Measurements from ENCODE around the gene ZNF226. TPM values are rescaled to one million over a fixed set of nuclear protein-coding genes. Genes with fewer than 3 reads are reported as not detected.
A peak's percentile ranks its signal among the peaks of the same experiment; 100 is the strongest.
"Not testable (repeated sequence)": the region's sequence is repeated elsewhere in the genome, so short reads cannot be mapped to it uniquely, and the experiment has no call there.

ZNF226 gene
- 9.1 and 14.4 TPM in 2 replicates for total RNA-seq (2014; rRNA removed; shearing (Covaris generic))

DNA sequence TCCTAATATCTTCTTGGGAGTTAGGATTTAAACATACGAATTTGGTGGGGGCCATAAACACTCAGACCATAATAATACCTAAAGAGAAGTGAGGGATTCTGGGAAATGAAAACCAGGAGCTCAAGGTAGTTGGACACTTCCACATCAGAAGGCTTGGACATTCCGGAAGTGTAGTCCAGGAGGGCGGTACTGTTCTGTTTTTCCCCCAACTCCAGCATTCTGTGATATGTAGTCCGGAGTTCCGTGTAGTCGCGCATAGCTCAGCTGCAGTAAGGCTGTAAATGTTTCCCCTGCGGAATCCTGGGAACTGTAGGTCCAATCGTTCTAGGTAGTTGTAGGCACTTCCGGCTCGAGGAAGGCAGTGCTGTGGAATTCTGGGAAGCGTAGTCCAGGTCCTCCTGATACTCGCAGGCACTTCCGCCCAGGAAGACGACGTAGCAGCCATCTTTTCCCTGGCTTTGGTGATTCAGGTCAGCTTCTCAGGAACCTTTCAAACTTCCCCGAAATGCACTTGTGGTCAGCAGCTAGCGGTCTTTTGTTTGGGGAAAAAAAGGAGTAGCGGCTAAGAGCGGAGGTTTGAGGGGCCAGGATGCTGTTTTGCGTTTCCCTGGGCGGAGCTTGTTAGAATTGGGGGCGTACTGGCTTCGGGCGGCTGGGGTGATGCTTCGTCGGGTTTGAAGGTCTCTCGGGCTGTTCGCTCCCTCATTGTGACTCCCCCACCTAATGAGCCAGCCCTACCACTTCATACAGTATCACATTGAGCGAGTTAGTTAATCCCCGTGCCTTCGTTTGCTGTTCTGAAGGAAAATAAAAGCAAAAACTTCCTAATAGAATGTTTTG, at the start of gene ZNF226:
Gene ZNF226 (plus strand): TSS at position 428 of the 840 bp plus-strand sequence. CDS start 4,981 bp downstream, outside the sequence.
- peak; percentile 100 for DNase-seq (ENCODE audit: low spot score)
- in situ Hi-C loops (cut with HindIII; ENCODE audit: low sequenced_read_pairs), result no loop called here

DNA sequence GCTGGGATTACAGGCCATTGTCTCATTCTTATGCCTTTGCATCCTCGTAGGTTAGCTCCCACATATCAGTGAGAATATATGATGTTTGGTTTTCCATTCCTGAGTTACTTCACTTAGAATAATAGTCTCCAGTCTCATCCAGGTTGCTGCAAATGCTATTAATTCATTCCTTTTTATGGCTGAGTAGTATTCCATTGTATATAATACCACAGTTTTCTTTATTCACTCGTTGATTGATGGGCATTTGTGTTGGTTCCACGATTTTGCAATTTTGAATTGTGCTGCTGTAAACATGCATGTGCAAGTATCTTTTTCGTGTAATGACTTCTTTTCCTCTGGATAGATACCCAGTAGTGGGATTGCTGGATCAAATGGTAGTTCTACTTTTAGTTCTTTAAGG, 43.7 kb upstream of the ZNF226 start:
- in situ Hi-C loops (cut with HindIII; ENCODE audit: low sequenced_read_pairs); DNase-seq (ENCODE audit: low spot score): not testable (repeated sequence)

DNA sequence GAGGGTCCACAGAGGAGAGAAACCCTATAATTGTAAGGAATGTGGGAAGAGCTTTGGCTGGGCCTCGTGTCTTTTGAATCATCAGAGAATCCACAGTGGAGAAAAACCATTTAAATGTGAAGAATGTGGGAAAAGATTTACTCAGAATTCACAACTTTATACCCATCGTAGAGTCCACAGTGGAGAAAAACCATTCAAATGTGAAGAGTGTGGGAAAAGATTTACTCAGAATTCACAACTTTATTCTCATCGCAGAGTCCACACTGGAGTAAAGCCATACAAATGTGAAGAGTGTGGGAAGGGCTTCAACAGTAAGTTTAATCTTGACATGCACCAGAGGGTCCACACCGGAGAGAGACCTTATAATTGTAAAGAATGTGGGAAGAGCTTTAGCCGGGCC, 32.9 kb upstream of the ZNF226 start:
- no peak for DNase-seq (ENCODE audit: low spot score)
- in situ Hi-C loops (cut with HindIII; ENCODE audit: low sequenced_read_pairs), result no loop called here

DNA sequence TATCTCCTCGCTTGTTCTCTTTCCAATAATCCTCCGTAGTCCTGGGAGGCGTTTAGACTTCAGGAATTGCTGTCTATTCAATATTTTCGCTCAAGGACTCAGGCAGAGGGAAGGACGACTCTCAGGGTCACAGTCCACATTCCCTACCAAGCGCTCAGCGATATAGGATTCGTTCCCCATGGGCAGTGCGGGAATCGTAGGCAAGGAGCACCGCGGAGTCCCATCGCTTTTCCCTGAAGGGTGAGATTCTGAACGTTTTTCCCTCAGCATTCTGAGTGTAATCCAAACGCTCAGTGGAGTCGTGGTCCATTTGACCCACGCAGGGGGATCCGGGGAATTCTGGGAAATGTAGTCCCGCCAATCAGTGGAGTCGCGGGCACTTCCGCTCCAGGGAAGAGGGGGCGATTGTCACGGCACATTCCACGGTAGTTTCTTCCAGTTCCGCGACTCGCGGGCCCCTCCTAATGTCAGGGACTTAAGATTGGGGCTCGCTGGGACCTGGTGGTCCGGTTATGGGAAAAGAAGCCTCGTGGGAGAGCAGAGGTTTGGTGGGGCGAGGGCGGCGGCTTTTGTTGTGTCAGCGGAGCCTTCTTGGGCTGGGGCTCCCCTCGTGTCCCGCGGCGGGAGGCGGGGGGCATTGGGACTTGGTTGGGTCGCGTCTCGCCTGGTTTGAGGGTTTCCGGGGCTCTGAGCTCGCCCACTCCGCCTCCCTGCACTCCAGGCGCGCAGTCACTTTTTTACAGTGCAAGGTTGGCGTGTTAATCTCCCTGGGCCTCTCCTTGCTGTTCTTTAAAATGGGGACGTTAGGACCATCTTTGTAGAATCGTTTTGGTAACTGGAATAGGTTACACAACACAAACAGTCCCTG, 23.5 kb upstream of the ZNF226 start, which contains the start of gene ZNF234:
Gene ZNF234 (plus strand): TSS at position 364 of the 868 bp plus-strand sequence. CDS start 3,079 bp downstream, outside the sequence.
- in situ Hi-C loops (cut with HindIII; ENCODE audit: low sequenced_read_pairs), result no loop called here
- DNase-seq (ENCODE audit: low spot score), result peak; percentile 94

DNA sequence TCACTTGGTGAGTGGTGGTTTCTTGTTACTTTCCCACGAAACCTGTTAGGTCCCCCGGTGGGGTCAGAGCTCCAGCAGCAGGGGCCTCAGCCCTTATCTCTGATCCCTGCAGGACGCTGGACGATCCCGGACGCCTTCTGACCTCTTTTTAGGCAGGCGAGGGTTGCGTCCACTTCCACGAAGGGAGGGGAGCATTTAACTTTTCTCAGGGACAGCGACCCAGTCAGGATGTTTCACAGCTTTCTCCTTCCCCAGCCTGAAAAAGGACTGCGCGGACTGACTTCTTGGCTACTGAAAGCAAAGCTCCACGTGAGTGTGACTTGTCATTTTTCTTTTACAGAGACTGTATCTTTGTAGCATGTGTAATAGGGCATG, 22.9 kb upstream of the ZNF226 start:
- in situ Hi-C loops (cut with HindIII; ENCODE audit: low sequenced_read_pairs), result no loop called here
- DNase-seq (ENCODE audit: low spot score), result peak; percentile 15

DNA sequence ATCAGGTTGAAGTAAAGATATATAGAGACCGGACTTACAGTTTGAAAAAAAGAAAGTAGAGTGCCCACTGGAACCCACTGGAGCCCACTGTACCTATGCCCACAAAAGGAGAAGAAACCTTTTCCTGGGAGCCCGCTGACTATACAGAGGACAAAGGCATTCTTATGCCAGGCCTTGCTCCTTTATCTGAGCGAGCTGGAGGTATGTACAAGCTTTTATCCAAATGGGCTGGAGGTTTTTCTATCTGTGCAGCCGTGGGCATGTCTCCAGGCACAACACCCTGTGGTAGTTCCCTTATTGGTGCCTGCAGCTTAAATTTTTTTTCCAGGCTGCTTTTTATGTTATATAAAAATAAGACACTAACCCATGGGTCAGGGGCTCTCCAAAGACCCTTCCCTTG, 15.1 kb upstream of the ZNF226 start:
- no peak for DNase-seq (ENCODE audit: low spot score)
- in situ Hi-C loops (cut with HindIII; ENCODE audit: low sequenced_read_pairs), result no loop called here

DNA sequence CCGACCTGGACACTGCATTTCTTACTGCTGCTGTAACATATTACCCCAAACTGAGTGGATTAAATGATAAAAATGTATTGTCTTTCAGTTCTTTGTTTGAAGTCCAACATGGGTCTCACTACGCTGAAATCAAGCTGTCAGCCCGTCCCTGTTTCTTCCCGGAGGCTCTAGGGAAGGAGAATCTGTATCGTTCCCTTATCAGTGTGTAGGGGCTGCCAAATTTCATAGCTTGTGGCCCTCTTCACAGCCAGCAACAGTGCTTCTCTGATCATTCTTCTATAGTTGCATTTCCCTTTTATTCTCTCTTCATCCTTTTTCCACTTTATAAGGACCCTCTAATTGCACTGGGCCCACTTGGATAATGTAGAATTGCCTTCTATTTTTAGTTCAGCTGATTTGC, 13.4 kb upstream of the ZNF226 start:
- in situ Hi-C loops (cut with HindIII; ENCODE audit: low sequenced_read_pairs), result no loop called here
- no peak for DNase-seq (ENCODE audit: low spot score)

DNA sequence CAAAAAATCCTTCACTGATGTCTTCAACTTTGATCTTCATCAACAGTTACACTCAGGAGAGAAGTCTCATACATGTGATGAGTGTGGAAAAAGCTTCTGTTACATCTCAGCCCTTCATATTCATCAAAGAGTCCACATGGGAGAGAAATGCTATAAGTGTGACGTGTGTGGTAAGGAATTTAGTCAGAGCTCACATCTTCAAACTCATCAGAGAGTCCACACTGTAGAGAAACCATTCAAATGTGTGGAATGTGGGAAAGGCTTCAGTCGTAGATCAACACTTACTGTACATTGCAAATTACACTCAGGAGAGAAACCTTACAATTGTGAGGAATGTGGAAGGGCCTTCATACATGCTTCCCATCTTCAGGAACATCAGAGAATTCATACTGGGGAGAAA, 8.4 kb upstream of the ZNF226 start:
- in situ Hi-C loops (cut with HindIII; ENCODE audit: low sequenced_read_pairs), result no loop called here

DNA sequence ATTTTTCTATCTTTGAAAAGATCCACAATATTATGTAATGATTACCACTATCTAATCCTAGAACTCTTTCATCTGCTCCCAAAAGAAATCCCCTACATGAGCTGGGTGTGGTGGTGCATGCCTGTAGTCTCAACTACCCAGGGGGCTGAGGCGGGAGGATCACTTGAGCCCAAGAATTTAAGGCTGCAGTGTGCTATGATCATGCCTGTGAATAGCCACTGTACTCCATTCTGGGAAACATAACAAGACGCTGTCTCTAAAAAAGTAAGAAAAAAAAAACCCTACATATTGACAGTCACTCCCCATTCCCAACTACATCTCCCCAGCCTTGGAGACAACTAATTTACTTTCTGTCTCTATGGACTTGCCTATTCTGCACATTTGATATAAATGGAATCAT, 1.1 kb upstream of the ZNF226 start:
- DNase-seq (ENCODE audit: low spot score), result no peak
- in situ Hi-C loops (cut with HindIII; ENCODE audit: low sequenced_read_pairs), result no loop called here

More for the DNA sequence above, 8.4 kb upstream of the ZNF226 start:
- no peak for DNase-seq (ENCODE audit: low spot score)

DNA sequence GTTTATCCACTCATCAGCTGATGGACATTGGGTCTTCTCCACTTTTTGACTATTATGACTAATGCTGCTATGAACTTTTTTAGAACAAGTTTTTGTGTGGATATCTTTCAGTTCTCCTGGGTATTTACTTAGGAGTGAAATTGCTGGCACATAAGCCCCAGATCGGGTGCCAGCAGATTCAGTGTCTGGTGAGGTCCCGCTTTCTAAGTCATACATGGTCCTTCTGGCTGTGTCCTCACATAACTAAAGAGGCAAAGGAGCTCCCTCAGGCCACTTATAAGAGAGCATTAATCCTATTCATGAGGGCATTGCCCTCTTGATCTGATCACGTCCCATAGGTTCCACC, 600 bp upstream of the ZNF226 start:
- no peak for DNase-seq (ENCODE audit: low spot score)
- in situ Hi-C loops (cut with HindIII; ENCODE audit: low sequenced_read_pairs), result no loop called here

DNA sequence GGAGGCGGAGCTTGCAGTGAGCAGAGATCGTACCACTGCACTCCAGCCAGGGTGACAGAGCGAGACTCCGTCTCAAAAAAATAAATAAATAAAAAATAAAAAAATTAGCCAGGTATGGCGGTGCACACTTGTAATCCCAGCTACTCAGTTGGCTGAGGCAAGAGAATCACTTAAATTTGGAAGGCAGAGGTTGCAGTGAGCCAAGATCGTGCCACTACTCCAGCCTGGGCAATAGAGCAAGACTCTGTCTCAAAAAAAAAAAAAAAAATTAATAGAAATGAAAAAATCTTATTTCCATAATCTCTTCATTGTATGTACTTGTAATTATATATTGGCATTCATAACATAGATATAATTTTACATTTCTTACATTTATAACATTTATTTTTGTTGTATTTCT, 5.8 kb downstream of the ZNF226 start:
- in situ Hi-C loops (cut with HindIII; ENCODE audit: low sequenced_read_pairs); DNase-seq (ENCODE audit: low spot score): not testable (repeated sequence)

DNA sequence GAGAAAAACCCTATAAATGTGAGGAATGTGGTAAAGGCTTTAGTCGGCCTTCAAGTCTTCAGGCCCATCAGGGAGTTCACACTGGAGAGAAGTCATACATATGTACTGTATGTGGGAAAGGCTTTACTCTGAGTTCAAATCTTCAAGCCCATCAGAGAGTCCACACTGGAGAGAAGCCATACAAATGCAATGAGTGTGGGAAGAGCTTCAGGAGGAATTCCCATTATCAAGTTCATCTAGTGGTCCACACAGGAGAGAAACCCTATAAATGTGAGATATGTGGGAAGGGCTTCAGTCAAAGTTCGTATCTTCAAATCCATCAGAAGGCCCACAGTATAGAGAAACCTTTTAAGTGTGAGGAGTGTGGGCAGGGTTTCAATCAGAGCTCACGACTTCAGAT, 11.7 kb downstream of the ZNF226 start:
- in situ Hi-C loops (cut with HindIII; ENCODE audit: low sequenced_read_pairs), result no loop called here
- no peak for DNase-seq (ENCODE audit: low spot score)

DNA sequence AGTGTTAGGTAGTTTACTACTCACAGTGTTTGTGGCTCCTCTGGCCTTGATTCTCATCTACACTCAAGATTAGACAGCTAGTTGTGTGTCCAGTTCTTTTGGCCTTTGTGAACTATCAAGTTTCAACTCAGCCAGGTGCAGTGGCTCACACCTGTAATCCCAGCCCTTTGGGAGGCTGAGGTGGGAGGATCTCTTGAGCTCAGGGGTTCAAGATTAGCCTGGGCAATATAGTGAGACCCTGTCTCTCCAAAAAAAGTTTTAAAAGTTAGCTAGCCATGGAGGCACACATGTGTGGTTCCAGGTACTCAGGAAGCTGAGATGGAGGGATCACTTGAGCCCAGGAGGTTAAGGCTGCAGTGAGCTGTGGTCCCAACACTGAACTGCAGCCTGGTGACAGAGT, 16.1 kb downstream of the ZNF226 start:
- DNase-seq (ENCODE audit: low spot score), result no peak
- in situ Hi-C loops (cut with HindIII; ENCODE audit: low sequenced_read_pairs), result no loop called here

DNA sequence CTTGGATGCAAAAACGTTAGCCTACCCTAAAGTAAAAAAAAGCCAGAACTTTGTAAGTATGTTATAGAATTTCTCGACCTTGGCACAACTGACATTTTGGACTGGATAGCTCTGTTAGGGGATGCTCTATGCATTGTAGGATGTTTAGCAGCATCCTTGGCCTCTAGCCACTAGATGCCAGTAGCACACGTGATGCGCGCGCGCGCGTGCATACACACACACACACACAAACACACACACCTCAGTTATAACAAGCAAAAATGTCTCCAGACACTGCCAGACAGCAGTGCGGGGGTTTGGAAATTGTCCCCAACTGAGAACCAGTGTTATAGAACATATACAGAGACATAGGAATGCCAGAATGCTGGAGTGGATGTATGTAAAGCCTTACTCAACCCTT, 17.2 kb downstream of the ZNF226 start:
- no peak for DNase-seq (ENCODE audit: low spot score)
- in situ Hi-C loops (cut with HindIII; ENCODE audit: low sequenced_read_pairs), result no loop called here

DNA sequence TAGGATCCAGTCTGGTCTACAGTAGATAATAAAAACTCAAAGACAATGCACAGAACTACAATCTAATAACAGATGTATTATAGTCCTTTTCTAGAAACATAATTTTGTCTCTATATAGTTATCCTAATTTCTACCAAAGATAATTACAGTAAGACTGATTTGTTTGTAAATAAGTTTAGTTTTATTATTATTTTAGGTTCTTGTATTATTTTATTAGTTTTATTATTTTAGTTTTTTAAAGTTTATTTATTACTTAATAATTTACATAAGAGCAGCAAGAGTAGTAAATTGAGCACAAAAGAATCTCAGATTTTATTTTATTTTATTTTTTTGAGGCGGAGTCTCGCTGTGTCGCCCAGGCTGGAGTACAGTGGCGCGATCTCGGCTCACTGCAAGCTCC, 25.1 kb downstream of the ZNF226 start:
- no peak for DNase-seq (ENCODE audit: low spot score)
- in situ Hi-C loops (cut with HindIII; ENCODE audit: low sequenced_read_pairs), result no loop called here

DNA sequence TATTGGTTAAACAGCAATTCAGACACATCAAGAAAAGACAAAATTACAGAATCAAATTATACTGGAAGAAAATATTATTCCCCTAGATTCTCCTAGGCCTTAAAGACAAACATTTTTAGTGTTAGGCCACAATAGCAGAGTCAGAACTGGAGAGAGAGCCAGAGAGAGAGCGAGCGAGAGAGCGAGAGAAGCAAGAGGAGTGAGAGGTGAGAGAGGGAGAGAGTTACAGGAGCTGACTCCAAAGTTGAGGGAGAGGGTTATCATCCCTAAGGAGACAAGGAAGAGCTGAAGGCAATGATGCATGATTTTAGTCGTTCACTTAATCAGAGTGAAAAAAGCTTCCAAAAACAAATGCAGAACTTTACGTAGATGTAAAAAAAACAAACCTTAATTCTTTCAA, 27.2 kb downstream of the ZNF226 start:
- no peak for DNase-seq (ENCODE audit: low spot score)
- in situ Hi-C loops (cut with HindIII; ENCODE audit: low sequenced_read_pairs), result no loop called here

DNA sequence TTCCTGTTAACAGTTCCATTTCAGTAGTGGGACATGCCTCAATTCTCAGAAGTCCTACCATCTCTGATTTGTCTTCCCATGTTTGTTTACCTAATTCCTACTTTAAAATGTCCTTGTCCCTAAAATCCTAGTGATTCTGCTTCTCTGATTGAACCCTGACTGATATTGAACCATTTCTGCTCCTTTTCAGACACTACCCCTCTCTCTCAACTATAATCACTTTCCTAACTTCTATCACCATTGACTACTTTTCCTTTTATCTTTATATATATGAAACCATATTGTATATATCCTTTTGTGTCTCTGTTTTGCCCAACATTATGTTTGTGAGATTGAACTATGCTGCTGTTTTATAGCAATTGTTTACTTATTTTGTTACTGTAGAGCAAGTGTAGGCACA, 31.9 kb downstream of the ZNF226 start:
- no peak for DNase-seq (ENCODE audit: low spot score)
- in situ Hi-C loops (cut with HindIII; ENCODE audit: low sequenced_read_pairs), result no loop called here

DNA sequence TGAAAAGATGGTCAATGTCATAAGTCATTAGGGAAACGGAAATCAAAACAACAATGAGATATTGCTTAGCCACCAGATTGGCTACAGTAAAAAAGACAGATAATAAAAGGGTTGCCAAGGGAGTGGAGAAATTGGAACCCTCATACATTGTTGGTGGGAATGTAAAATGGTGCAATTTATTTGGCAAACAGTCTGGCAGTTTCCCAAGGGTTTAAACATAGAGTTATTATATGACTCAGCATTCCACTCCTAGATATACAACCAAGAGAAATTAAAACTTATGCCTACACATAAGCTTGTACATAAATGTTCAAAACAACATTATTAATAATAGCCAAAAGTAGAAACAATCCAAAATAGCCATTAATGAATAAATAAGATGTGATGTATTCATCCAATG, 37.6 kb downstream of the ZNF226 start:
- in situ Hi-C loops (cut with HindIII; ENCODE audit: low sequenced_read_pairs), result no loop called here
- no peak for DNase-seq (ENCODE audit: low spot score)

DNA sequence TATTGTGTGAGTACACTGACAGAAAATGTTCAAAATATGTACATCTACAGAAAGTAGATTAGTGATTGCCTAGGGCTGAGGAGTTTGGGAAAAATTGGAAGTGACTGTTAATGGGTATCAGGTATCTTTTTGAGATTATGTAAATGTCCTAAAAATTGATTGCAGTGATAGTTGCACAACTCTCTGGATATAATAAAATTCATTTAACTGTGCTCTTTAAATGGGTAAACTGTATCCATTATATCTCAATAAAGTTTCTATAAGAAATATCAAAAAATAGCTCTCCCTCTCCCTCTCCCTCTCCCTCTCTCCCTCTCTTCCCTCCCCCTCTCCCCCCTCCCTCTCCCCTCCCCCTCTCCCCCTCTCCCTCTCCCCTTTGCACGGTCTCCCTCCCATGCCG, 38.1 kb downstream of the ZNF226 start:
- in situ Hi-C loops (cut with HindIII; ENCODE audit: low sequenced_read_pairs), result no loop called here
- no peak for DNase-seq (ENCODE audit: low spot score)

DNA sequence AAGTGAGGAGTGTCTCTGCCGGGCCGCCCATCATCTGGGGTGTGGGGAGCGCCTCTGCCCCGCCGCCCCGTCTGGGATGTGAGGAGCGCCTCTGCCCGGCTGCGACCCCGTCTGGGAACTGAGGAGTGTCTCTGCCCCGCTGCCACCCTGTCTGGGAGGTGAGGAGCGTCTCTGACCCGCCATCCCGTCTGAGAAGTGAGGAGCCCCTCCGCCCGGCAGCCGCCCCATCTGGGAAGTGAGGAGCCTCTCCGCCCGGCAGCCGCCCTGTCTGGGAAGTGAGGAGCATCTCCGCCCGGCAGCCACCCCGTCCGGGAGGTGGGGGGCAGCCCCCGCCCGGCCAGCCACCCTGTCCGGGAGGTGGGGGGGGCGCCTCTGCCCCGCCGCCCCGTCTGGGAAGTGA, 39.0 kb downstream of the ZNF226 start:
- in situ Hi-C loops (cut with HindIII; ENCODE audit: low sequenced_read_pairs); DNase-seq (ENCODE audit: low spot score): not testable (repeated sequence)
